ENCODE data around the gene RMP24.

RMP24 gene

DNA sequence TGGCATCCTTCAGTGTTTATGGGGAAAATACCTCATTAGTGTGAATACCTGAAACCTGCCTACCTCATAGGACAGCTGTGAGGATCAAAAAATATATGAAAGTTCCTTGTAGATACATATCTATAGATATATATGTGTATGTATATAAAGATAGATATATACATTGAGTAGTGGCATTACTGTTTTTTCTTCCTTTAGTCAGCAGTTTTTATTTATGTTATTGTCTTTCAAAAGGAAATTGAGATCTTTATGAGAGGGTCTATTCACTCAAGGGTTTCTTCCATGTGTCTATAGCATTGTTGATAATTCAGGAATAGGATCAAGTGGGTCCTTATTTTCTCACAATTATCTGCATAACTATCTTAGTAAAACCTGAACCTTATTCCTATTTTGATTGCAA lies 6.6 kb downstream of the RMP24 start:
- Histone ChIP-seq H3K4me1 (ENCODE audit: insufficient read depth, low read length, poor library complexity, severe bottlenecking) (peaks cover 3% of the 10 kb centered on the region), H3K9ac (ENCODE audit: low read depth, low read length, poor library complexity, severe bottlenecking) (no peak overlapping the region), H3K9me2 (replicated peaks; ENCODE audit: low read depth, low read length) (no peaks in the 10 kb centered on the region), H3K4me2 (ENCODE audit: low read depth, low read length, poor library complexity, severe bottlenecking) (no peak overlapping the region), H2AFZ (ENCODE audit: low read length) (no peak overlapping the region), H3K79me2 (ENCODE audit: insufficient read depth, low read length) (peaks cover 17% of the 10 kb centered on the region), H3K4me3 (ENCODE audit: low read length, poor library complexity, severe bottlenecking) (no peak overlapping the region), H3K27me3 (ENCODE audit: insufficient read depth, low read length, poor library complexity, severe bottlenecking) (no peaks in the 10 kb centered on the region), H3K36me3 (ENCODE audit: insufficient read depth, low read length) (peaks cover 34% of the 10 kb centered on the region; the same call in 1 of the 2 replicates), H3F3A (ENCODE audit: low read depth) (no peaks in the 10 kb centered on the region), H4K20me1 (ENCODE audit: insufficient read depth, low read length, poor library complexity, severe bottlenecking) (peaks cover 8% of the 10 kb centered on the region), H3K9me3 (ENCODE audit: insufficient read depth, low read depth, low read length) (no peaks in the 10 kb centered on the region)
- no peak for TF ChIP-seq EZH2phosphoT487 (IDR thresholded peaks at IDR 0.05; ENCODE audit: borderline replicate concordance)
- TF ChIP-seq, protein P1, sequence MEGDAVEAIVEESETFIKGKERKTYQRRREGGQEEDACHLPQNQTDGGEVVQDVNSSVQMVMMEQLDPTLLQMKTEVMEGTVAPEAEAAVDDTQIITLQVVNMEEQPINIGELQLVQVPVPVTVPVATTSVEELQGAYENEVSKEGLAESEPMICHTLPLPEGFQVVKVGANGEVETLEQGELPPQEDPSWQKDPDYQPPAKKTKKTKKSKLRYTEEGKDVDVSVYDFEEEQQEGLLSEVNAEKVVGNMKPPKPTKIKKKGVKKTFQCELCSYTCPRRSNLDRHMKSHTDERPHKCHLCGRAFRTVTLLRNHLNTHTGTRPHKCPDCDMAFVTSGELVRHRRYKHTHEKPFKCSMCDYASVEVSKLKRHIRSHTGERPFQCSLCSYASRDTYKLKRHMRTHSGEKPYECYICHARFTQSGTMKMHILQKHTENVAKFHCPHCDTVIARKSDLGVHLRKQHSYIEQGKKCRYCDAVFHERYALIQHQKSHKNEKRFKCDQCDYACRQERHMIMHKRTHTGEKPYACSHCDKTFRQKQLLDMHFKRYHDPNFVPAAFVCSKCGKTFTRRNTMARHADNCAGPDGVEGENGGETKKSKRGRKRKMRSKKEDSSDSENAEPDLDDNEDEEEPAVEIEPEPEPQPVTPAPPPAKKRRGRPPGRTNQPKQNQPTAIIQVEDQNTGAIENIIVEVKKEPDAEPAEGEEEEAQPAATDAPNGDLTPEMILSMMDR (conservative IDR thresholded peaks at IDR 0.05; ENCODE audit: low read length): no peak

DNA sequence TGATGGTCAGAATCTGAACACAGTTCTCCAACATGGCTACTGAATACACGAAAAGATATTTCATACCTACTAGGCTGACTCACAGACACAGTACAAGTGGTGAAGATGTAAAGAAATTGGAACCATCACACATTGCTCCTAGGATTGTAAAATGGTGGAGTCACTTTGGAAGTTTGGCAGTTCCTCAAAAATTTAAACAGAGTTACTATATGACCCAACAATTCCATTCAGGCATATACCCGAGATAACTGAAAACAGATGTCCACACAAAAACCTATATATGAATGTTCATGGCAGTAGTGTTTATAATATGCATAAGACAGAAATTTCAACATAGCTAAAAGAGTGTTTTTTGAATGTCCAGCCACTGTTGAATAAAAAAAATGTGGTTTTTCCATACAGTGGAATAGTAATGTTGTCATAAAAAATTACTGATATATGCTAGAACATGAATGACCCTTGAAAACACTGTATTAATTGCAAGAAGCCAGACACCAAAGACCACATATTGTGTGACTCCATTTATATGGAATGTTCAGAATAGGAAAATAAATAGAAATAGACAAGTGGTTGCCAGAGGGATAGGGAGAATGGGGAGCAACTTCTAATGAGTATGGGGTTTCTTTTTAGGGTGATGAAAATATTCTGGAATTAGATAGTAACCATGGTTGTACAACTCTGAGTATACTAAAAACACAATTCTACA lies 10.1 kb downstream of the RMP24 start:
- Histone ChIP-seq H3K9me3 (ENCODE audit: insufficient read depth, low read depth, low read length) (no peaks in the 10 kb centered on the region), H3K9ac (ENCODE audit: low read depth, low read length, poor library complexity, severe bottlenecking) (no peak overlapping the region), H3K79me2 (ENCODE audit: insufficient read depth, low read length) (no peaks in the 10 kb centered on the region), H3K36me3 (ENCODE audit: insufficient read depth, low read length) (peaks cover 24% of the 10 kb centered on the region; the same call in 1 of the 2 replicates), H2AFZ (ENCODE audit: low read length) (no peak overlapping the region), H3K4me1 (ENCODE audit: insufficient read depth, low read length, poor library complexity, severe bottlenecking) (no peaks in the 10 kb centered on the region), H3F3A (ENCODE audit: low read depth) (no peaks in the 10 kb centered on the region), H4K20me1 (ENCODE audit: insufficient read depth, low read length, poor library complexity, severe bottlenecking) (no peaks in the 10 kb centered on the region), H3K4me2 (ENCODE audit: low read depth, low read length, poor library complexity, severe bottlenecking) (no peak overlapping the region), H3K4me3 (ENCODE audit: low read length, poor library complexity, severe bottlenecking) (no peak overlapping the region), H3K27me3 (ENCODE audit: insufficient read depth, low read length, poor library complexity, severe bottlenecking) (no peaks in the 10 kb centered on the region), H3K9me2 (replicated peaks; ENCODE audit: low read depth, low read length) (no peaks in the 10 kb centered on the region)
- TF ChIP-seq, protein P1 (conservative IDR thresholded peaks at IDR 0.05; ENCODE audit: low read length): no peak
- TF ChIP-seq EZH2phosphoT487 (IDR thresholded peaks at IDR 0.05; ENCODE audit: borderline replicate concordance): no peak

DNA sequence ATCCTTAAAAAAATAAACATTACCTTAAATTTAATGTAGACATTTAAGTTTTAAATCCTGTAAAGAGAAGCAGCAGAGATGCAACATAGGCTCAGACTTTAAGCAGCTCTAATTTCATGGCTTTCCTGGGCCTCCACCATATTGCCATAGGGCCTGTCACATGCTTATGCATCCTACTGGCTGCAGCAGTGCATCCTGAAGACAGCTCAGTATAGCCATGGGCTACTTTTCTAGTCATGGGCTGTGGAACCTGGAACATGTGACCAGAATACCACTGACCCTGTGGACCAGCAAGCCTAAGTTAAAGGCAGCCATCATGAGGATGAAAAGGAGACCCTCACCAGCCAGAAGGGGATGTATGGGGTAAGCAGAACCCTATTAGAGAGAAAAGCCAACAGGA lies 10.7 kb downstream of the RMP24 start:
- Histone ChIP-seq H2AFZ (ENCODE audit: low read length) (no peak overlapping the region), H3K4me1 (ENCODE audit: insufficient read depth, low read length, poor library complexity, severe bottlenecking) (no peaks in the 10 kb centered on the region), H3K9ac (ENCODE audit: low read depth, low read length, poor library complexity, severe bottlenecking) (no peak overlapping the region), H3K9me3 (ENCODE audit: insufficient read depth, low read depth, low read length) (no peaks in the 10 kb centered on the region), H3K4me3 (ENCODE audit: low read length, poor library complexity, severe bottlenecking) (no peak overlapping the region), H3K9me2 (replicated peaks; ENCODE audit: low read depth, low read length) (no peaks in the 10 kb centered on the region), H3K79me2 (ENCODE audit: insufficient read depth, low read length) (no peaks in the 10 kb centered on the region), H3K4me2 (ENCODE audit: low read depth, low read length, poor library complexity, severe bottlenecking) (no peak overlapping the region), H3K27me3 (ENCODE audit: insufficient read depth, low read length, poor library complexity, severe bottlenecking) (no peaks in the 10 kb centered on the region), H3F3A (ENCODE audit: low read depth) (no peaks in the 10 kb centered on the region), H3K36me3 (ENCODE audit: insufficient read depth, low read length) (peaks cover 18% of the 10 kb centered on the region; the same call in 1 of the 2 replicates), H4K20me1 (ENCODE audit: insufficient read depth, low read length, poor library complexity, severe bottlenecking) (no peaks in the 10 kb centered on the region)
- TF ChIP-seq EZH2phosphoT487 (IDR thresholded peaks at IDR 0.05; ENCODE audit: borderline replicate concordance): no peak
- TF ChIP-seq, protein P1 (conservative IDR thresholded peaks at IDR 0.05; ENCODE audit: low read length): no peak

Measured in Loucy (cell line).